HG02798 (cell line): ENCODE measurements around the gene GPT2.
"Not testable (repeated sequence)": the region's sequence is repeated elsewhere in the genome, so short reads cannot be mapped to it uniquely, and the experiment has no call there.

ENCODE experiments used
- ATAC-seq: cut with Tn5 transposase; IDR thresholded peaks from one replicate; pipeline ENCODE4 v1.9.1; 2021; ENCODE audit warnings: mild to moderate bottlenecking; ENCODE audit not compliant: unreplicated experiment, poor library complexity

The GPT2 gene

DNA sequence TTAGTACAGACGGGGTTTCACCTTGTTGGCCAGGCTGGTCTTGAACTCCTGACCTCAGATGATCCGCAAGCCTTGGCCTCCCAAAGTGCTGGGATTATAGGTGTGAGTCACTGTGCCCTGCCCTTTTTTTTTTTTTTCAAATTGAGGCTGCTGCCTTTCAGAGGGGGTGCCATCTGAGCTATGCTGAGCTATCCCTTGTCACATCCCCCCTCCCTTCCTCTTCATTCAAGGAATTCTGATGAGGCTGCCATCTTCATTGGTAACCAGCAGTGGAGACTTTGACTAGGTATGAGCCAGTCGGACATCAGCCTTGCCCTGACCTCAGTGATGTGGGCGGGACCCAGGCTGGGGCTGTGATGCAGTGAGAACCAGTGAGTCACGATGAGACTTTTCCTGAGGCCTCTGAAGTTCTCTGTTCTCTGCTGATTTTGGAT, 24.4 kb upstream of the GPT2 start:
- ATAC-seq, result peak; percentile 46

DNA sequence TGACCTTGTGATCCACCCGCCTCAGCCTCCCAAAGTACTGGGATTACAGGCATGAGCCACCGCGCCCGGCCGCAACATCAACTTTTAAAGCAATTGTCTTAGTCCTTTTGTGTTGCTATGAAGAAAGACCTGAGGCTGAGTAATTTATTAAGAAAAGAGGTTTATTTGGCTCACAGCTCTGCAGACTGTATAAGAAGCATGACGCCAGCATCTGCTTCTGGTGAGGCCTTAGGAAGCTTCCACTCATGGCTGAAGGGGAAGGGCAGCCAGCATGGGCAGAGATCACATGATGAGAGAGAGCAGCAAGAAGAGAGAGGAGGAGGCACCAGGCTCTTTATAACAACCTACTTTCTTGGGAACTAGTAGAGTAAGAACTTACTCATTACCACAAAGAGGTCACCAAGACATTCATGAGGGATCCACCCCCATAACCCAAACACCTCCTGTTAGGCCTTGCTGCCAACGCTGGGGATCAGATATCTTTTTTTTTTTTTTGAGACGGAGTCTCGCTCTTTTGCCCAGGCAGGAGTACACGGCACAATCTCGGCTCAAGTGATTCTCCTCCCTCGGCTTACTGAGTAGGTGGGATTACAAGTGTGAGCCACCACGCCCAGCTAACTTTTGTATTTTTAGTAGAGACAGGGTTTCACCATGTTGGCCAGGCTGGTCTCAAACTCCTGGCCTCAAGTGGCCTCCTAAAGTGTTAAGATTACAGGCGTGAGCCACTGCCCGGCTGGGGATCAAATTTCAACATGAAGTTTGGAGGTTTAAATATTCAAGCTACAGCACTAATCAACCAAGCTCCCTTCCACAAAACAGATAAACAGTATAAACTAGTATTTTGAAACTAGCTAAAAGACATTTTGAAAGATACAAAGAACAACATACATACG, 21.4 kb upstream of the GPT2 start:
- ATAC-seq, result no peak

DNA sequence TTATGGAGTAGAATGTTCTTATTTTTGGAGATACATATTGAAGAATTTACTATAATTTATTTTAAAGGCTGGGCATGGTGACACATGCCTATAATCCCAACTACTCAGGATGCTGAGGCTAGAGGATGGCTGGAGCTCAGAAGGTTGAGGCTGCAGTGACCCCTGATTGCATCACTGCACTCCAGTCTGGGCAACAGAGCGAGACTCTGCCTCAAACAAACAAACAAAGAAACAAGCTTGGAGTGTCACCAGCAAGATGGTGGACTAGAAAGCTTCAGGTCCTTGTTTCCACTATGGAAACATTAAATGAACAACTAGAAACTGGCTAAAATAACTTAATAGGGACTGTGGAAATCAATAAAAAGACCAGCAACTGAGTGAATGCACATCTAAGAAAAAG, 17.9 kb upstream of the GPT2 start:
- ATAC-seq, result no peak

DNA sequence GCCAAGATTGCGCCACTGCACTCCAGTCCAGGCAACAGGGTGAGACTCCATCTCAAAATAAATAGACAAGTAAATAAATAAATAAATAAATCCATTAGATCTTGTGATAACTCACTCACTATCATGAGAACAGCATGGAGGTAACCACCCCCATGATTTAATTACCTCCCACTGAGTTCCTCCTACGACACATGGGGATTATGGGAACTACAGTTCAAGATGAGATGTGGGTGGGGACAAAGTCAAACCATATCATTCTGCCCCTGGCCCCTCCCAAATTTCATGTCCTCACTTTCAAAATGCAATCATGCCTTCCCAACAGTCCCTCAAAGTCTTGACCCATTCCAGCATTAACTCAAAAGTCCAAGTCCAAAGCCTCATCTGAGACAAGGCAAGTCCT, 16.7 kb upstream of the GPT2 start:
- ATAC-seq, result not testable (repeated sequence)

DNA sequence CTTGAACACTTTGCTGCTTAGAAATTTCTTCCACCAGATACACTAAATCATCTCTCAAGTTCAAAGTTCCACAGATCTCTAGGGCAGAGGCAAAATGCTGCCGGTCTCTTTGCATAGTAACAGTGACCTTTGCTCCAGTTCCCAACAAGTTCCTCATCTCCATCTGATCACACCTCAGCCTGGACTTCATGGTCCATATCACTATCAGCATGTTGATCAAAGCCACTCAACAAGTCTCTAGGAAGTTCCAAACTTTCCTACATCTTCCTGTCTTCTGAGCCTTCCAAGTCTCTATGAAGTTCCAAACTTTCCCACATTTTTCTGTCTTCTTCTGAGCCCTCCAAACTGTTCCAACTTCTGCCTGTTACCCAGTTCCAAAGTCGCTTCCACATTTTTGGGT, 15.3 kb upstream of the GPT2 start:
- ATAC-seq, result not testable (repeated sequence)

DNA sequence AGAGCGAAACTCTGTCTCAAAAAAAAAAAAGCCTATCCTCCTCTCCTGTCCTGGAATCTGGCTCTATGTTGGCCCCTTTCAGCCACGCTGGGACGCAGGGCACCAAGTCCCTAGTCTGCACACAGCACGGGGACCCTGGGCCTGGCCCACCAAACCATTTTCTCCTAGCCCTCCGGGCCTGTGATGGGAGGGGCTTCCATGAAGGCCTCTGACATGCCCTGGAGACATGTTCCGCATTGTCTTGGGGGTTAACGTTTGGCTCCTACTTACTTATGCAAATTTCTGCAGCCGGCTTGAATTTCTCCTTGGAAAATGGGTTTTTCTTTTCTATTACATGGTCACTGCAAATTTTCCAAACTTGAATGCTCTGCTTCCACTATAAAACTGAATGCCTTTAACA, 12.6 kb upstream of the GPT2 start:
- no peak for ATAC-seq

DNA sequence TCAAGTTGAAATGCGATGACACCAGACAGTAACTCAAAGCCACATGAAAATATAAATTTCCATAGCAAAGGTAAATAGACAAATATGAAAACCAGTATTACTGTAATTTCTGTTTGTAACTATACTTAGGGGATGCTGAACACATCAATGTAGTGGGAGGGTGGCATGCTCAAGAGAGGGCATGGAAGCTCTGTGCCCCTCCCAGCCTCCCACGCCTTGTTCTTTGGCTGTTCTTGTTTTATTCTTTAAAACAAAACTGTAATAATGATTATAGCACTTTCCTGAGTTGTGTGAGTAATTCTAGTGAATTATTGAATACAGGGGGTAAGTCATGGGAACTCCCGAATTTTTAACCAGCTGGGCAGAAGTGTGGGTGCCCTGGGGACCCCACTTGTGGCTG, 11.0 kb upstream of the GPT2 start:
- no peak for ATAC-seq

DNA sequence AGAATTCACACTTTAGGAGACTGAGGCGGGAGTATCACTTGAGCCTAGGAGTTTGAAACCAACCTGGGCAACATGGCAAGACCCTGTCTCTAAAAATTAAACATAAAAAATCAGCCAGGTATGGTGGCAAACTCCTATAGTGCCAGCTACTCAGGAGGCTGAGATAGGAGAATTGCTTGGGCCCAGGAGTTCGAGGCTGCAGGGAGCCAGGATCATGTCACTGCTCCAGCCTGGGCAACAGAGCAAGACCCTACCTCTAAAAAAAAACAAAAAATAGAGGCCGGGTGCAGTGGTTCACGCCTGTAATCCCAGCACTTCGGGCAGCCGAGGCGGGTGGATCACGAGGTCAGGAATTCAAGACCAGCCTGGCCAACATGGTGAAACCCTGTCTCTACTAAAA, 8.9 kb upstream of the GPT2 start:
- ATAC-seq, result no peak

DNA sequence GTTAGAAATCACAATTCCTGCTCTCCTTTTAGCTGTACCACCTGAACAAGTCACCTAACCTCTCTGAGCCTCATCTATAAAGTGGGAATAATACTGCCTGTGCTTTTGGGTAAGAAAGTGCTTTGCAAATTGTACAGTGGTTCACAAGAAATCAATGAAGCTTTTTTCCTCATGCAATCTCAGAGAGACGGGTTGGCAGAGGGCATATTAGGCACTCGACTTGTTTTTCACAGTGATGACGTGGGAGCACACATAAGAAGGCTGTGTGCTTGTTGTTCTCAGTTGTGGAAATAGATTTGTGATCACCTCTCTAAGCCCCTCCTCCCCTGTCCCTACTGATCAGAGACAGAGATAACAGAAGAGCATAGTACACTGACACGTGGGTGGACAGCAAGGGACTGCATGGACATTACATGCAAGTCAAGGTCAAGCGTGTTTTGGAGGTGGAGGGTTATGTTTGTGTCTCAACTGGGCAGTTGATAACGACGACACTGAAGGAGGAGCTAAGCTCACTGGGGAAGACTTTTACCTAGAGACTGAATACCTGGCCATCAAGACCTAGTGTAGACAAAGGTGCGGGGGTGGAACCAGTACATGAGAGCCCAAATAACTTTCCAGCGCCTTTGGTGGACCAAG, 1.7 kb upstream of the GPT2 start:
- ATAC-seq, result no peak

DNA sequence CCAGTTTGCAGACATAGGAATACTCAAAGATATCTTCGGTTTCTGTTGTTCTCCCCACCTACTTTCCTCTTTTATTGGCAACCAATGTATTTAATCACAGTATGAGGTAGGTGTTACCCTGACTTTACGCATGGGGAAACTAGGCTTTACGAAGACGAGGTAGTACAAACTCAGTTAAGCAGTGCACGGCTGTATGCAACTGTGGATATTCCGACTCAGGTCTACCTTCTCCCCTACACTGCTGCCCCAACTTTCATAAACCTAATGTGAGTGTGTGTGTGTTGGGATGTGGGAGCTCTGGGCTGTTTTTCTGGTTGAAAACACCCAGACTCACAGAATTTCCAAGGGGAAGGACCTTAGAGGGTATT, 1.2 kb upstream of the GPT2 start:
- no peak for ATAC-seq

DNA sequence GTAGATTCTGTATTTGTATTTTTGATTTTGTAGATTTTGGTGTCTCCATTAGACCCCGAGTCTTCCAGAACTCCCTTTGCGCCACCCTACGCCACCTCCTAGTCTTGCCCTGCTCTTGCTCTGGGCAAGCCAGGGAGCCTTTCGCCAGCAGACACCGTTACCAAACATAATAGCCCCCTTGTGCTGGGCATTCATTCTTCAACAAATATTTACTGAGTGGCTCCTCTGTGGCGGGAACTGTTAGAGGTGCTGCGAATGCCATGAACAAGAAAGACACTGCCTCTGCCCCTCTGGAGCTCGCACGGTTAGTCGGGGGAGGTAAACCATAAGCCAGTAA, 841 bp upstream of the GPT2 start:
- ATAC-seq, result no peak

DNA sequence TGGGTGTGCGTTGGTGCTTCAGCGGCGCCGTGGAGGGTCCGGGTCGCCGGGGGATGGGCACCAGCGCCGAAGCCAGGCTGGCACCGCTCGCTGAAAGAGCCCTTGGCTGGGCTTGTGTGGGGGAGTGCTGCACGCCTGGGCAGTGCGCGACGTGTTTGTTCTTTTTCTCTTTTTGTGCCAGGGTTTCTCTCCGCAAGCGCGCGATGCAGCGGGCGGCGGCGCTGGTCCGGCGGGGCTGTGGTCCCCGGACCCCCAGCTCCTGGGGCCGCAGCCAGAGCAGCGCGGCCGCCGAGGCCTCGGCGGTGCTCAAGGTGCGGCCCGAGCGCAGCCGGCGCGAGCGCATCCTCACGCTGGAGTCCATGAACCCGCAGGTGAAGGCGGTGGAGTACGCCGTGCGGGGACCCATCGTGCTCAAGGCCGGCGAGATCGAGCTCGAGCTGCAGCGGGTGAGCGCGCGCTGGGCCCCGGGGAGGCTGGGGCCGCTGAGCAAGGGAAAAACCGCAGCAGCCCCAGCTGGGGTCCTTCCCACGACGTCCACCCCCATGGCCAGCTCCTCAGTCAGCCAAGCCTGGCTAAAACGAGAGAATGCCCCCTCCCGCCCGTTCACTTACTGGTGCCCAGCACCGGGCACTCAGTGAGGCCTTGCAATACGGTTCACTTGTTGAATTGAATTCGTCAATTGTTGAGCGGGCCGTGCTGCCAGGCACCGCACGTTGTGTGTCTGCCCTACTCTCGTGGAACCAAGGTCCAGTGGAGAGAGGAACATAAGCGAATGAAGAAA, 541 bp downstream of the GPT2 start:
- ATAC-seq, result peak; percentile 3

DNA sequence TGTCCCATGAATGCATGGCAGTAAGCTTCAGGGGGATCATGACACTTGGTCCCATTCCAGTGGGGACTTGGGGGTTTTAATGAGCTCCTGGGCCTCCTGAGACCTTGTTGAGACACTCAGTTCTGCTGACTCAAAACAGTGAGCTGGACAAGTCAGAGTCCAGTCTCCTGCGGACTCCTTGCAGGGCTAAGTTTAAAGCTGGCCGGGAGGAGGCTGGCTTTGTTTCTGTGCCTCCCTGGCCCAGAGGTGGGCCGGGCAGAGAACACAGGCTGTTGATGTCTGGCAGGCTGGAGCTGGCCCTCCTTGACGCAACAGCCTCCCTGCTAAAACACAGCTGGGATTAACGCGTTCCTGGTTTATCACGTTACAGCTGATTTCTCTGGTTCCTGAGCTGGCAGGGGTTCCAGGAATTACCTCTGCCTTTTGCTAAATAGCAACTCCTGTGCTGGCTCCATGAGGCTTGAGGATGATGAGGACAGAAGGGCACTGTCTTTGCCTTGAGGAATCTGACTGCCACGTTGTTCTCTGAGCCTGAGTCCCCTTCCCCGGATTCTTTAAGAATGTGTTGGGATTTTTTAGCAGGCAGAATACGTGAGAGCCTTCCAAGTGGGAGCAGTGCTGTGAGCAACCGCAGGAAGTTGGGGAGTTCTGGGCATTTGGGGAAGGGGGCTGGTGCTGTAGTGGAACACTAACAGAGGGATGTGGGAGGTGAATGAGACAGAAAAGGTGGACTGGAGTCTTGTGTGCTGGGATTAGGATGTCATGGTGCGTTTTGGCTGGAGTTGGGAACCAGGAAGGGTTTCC, 2.0 kb downstream of the GPT2 start:
- no peak for ATAC-seq

DNA sequence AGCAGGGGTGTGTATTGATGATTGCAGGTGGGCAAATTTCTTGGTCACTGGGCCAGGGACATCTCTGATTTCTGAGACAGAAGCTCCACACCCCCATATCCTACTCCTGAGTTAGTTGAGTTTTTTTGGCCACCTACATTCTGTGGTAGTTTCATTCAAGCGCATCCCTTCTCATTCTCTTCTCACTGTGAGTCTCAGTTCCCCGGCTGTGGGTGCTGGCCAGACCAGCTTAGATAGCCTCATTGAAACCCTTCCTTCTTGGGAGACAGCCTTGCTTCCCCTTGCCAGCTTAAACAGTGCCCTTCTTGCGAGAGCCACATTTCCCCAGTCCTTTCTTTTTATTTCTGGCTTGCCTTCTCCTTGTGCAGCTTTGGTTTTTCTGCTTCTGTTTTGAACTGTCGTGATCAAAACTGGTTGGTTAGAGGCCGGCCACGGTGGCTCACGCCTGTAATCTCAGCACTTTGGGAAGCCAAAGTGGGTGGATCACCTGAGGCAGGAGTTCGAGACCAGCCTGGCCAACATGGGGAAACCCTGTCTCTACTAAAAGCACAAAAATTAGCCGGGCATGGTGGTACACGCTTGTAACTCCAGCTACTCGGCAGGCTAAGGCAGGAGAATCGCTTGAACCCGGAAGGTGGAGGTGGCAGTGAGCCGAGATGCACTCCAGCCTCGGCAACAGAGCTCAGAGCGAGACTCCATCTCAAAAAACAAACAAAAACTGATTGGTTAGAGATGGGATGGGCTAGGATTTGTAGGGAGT, 2.8 kb downstream of the GPT2 start:
- no peak for ATAC-seq

DNA sequence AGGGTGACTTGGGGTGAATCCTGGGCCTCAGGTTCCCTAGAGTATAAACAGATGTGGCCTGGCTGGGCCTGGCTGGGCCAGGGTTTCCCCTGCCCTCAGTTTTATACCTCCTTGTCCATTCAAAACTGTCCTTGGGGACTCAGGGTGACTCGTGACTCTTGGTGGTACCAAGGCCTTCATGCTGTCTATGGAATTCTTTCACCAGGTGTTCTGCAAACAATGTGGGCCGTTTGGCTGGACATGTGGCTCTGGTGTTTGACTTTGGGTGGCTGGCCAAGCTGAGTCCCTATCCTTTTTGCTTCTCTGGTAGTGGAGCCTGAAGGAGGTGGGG, 3.3 kb downstream of the GPT2 start:
- no peak for ATAC-seq

DNA sequence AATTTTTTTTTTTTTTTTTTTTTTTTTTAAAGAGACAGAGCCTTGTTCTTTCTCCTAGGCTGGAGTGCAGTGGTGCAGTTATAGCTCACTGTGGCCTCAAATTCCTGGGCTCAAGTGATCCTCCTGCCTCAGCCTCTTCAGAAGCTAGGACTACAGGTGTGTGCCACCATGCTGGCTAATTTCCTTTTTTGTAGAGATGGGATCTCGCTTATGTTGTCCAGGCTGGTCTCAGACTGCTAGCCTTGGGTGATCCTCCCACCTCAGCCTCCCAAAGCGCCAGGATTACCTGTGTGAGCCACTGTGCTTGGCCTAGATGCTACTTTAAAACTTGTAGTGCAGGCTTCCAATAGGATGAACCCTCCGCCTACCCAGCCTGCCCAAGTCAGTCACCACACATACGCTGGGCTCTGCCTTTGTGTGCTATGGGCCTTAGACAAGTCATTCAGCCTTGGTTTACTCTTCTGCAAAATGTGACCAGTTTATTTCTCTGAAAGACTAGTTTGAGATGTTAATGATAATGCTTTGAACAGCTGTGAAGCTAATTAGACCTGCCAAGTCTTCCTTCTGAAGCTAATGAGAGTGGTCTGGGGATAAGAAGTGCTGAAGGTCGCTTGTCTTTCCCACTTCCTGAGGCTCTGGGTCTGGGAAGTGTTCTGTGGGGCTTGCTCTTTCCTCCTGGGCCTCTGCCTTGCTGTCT, 5.2 kb downstream of the GPT2 start:
- ATAC-seq, result no peak

DNA sequence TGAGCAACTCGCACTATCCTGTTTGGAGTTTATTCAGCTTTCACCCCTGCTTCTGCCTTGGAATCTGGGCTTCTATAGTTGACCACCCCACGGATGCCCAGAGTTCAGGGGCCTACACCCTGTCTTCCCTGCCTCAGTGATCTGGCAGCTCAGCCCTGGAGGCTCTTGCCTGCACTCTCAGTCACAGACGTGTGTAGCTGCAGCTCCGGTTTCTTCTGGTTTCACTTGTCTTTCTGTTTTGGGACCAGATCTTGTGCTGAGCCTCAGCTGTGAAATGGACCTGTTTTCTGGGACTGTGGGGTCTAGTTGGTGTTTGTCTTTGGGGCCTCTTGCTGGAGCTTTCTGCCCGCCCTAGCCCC, 5.8 kb downstream of the GPT2 start:
- ATAC-seq, result peak; percentile 77

DNA sequence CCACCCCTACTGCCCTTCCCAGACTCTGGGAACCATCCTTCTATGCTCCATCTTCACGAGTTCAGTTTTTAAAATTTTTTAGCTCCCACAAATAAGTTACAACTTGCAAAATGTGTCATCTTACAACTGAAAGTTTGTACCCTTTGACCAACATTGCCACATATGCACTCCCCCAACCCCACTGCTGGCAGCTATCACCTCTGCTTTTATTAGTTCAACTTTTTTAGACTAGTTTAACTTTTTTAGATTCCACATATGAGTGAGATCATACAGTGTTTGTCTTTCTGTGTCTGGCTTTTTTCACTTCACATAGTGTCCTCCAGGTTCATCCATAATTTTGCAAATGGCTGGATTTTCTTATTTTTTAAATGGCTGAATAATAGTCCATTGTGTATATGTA, 7.7 kb downstream of the GPT2 start:
- ATAC-seq, result no peak

DNA sequence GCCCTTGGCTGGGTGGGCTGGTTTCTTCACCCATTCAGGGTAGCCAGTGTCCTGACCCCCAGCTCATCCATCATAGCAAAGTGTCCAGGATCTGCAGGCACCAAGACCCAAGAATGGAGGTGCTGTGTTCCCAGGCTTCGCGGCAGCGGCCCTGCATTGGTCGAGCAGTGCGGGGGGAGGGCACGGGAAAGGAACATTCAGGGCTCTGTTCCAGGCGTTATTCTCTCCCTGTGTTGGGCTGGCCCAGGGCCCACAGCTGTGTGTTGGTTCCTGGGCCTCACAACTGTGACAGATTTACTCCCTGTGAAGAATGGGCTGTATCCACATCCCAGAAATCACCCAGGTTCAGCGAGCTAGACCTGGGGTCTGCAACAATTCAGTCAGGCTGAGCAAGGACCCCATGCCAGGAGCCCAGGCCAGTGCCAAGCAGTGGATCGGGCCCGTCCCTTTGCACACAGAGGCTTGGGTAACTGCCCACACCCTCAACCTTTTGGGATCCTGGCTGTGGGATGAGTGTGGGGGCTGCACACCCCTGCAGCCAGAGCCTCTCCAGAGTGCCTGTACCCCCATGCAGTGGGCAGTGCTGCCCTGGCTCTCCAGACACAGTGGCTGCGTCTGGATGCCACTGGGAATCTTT, 10.0 kb downstream of the GPT2 start:
- no peak for ATAC-seq
